Cardiac fibroblast (primary cell): Measurements from ENCODE around the gene RAX.

Experiments used
- DNase-seq, 2 donors: peaks; one replicate each; pipeline versions ENCODE4 v3.0.0 to v3.0.0-alpha.2; 2010; ENCODE audit warnings: low read depth in 2 of 2
- H3K4me3 ChIP-seq, 2 donors: replicated peaks in 1 of 2; 1 replicate in 1 of 2; 2 replicates in 1 of 2; pipeline ENCODE4 v1.5.1; 2011; ENCODE audit warnings: low read depth in 2 of 2, low read length in 2 of 2, mild to moderate bottlenecking in 2 of 2, moderate library complexity in 1 of 2
- CTCF ChIP-seq: IDR thresholded peaks from one replicate; pipeline ENCODE4 v1.5.1; 2011; ENCODE audit warnings: low read depth, mild to moderate bottlenecking, low read length, inconsistent platforms

RAX gene

GRCh38 chr18:59272891-59273758, at the start of gene RAX:
Gene RAX (minus strand): TSS chr18:59273454. CDS start chr18:59273206, 248 bp downstream.
- TF ChIP-seq CTCF, result peak; percentile 12
- peak within 1 kb of the TSS in 1 of 2 donors; percentile 11 for H3K4me3 ChIP-seq
- DNase-seq, result no peak

GRCh38 chr18:59318460-59319050, 45.3 kb upstream of the RAX start, which contains the start of gene CPLX4:
Gene CPLX4 (minus strand): TSS chr18:59318649. CDS start chr18:59318462, 187 bp downstream.
- no peak within 1 kb of the TSS for H3K4me3 ChIP-seq
- TF ChIP-seq CTCF, result no peak
- no peak for DNase-seq

- peak in 1 of 2 donors; percentile 6 for DNase-seq
- no peak for TF ChIP-seq CTCF
- no peak overlapping the region for H3K4me3 ChIP-seq
These were observed 38.4 kb upstream of the RAX start for GRCh38 chr18:59311631-59312030.

- H3K4me3 ChIP-seq, result peak overlapping the region; percentile 20 to 31
- DNase-seq, result no peak
- TF ChIP-seq CTCF, result no peak
These were observed 35.6 kb upstream of the RAX start for GRCh38 chr18:59308938-59309260.

GRCh38 chr18:59308248-59308937, 35.1 kb upstream of the RAX start:
- H3K4me3 ChIP-seq, result peak overlapping the region; percentile 20 to 31
- TF ChIP-seq CTCF, result peak; percentile 52
- DNase-seq, result peak; percentile 61 to 71

GRCh38 chr18:59306640-59307039, 33.4 kb upstream of the RAX start:
- no peak overlapping the region for H3K4me3 ChIP-seq
- DNase-seq, result no peak
- TF ChIP-seq CTCF, result no peak
